Measurements from ENCODE around the gene CCDC88B. TPM values are rescaled to one million over a fixed set of nuclear protein-coding genes. Genes with fewer than 3 reads are reported as not detected.

CCDC88B gene
- total and polyA plus RNA-seq, 2 of the 8 experiments (the other 6 are each of a cell fraction or from before 2014, with no cell fraction given): 5.9 to 12.5 TPM

- no peak for TF ChIP-seq RXRA (IDR thresholded peaks at IDR 0.05; ENCODE audit: insufficient read depth, low read depth, low read length)
- no peak for TF ChIP-seq CHD7 (IDR thresholded peaks at IDR 0.05; ENCODE audit: insufficient replicate concordance, low read length)
- no peak for TF ChIP-seq YY1 (IDR thresholded peaks at IDR 0.05; ENCODE audit: low read depth, low read length)
- no peak for TF ChIP-seq PHF8 (conservative IDR thresholded peaks at IDR 0.05; ENCODE audit: low read depth, low read length)
- no peak for TF ChIP-seq CTBP2 (IDR thresholded peaks at IDR 0.05; ENCODE audit: borderline replicate concordance, insufficient read depth, insufficient read length, low read length)
- TF ChIP-seq NRF1 (IDR thresholded peaks at IDR 0.05; ENCODE audit: low read depth, low read length): no peak
- no peak for TF ChIP-seq GTF2F1 (IDR thresholded peaks at IDR 0.05; ENCODE audit: borderline replicate concordance, low read depth, low read length)
- TF ChIP-seq FOSL1 (IDR thresholded peaks at IDR 0.05; ENCODE audit: insufficient read depth, low read depth, low read length): no peak
Observed at GRCh38 chr11:64313491-64314145, 26.4 kb upstream of the CCDC88B start (continued).

Measured in H1 (cell line).